GM04504 (cell line): ENCODE data around the gene CD40LG.
A peak's percentile ranks its signal among the peaks of the same experiment; 100 is the strongest.

Experiments
- DNase-seq: peaks from one replicate; pipeline ENCODE4 v3.0.0-alpha.2; 2012; ENCODE audit warnings: low read depth

Gene CD40LG

GRCh38 chrX:136647677-136648360 lies at the start of gene CD40LG:
TSS of gene CD40LG (plus strand) at chrX:136648158. CDS start at chrX:136648249, 91 bp downstream.
- DNase-seq = no peak

DNA sequence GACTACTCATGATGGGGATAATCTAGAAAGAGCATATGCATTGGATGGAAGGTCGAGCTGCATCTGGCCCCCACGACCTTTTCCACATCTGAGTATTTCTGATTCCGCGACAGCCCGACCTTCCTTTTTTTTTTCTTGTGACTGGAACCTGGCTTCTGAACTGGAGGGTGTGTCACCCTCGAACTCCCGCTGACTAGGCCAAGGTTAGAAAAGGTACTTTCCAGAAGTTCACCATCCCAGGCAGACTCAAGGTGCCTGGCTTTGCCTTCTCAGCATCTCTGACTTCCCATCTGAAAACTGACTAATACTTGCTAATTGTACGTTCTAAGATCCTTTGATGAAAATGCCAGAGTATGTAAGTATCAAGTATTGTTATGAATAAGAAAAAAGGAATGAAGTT lies 49.3 kb upstream of the CD40LG start:
- DNase-seq = no peak

GRCh38 chrX:136600059-136600458 lies 47.9 kb upstream of the CD40LG start:
- no peak for DNase-seq

- DNase-seq = no peak
Measured at GRCh38 chrX:136607236-136607635, 40.7 kb upstream of the CD40LG start.

- DNase-seq = no peak
Measured at GRCh38 chrX:136608295-136608933, 39.5 kb upstream of the CD40LG start.

GRCh38 chrX:136616987-136617685 lies 30.8 kb upstream of the CD40LG start:
- DNase-seq = no peak

- no peak for DNase-seq
Measured at GRCh38 chrX:136619899-136620505, 28.0 kb upstream of the CD40LG start.

DNA sequence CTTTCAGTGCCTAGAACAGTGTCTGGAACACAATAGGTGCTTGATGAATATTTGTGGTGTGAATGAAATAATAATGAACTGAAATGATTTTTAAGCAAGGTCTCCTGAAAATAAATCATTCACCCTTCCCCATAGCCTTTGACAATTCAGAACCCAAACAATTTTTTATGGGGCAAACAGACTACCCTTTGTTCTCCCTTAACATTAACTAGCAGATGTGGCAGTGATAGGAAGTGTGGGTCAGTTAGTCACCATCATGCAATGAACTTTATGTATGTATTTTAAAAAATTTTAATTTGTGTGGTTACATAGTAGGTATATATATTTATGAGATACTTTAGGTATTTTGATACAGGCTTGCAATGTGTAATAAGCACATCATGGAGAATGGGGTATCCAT lies 27.2 kb upstream of the CD40LG start:
- no peak for DNase-seq

DNA sequence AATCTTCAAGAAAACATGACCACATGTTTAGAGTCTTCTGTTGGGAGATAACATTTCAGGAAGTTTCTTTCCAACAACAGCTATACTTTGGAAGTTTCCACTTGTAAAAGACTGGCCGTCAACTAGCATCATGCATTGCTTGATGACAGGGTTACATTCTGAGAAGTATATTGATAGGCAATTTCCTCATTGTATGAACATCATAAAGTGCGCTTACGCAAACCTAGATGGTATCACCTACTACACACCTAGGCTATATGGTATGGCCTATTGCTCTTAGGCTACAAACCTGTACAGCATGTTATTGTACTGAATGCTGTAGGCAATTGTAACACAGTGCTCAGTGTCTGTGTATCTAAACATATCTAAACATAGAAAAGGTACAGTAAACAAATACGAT lies 25.4 kb upstream of the CD40LG start:
- DNase-seq = no peak

- no peak for DNase-seq
Measured at GRCh38 chrX:136623396-136623795, 24.6 kb upstream of the CD40LG start.

DNA sequence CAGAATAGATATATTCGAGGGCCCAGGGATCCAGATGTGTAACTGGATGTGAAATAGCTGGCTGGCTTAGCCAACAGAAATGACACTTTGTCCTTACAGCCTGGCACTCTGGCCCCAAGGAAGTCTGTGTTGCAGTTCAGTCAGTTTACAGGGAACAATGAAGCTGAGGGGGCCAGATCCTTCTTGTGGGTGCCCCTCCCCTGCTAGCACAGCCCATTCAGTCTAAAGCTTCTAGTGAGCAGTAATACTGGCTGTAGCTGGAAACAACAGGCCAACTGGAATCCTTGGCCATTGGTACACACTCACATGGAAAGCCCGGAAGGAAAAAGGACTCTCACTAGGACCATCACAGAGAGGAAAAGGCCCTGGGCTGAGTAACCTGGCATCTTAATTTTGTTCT lies 22.7 kb upstream of the CD40LG start:
- no peak for DNase-seq

DNA sequence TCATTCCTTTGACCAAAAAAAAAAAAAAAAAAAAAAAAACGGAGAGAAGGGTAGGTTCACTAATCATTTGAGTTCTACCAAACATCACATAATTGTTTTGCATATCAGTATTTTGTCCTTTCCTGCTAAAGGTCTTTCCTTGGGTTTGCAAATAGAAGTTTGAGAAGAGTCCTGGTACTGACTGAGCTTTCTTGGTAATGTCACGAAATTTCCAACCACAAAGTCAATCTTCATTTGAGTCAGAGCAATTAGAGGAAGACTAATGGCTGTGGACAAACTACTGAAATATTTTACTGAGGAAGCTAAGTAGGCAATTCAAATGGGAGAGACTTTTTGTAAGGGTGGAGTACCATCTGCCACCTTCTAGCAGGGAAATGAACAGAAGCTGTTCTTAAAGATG lies 21.7 kb upstream of the CD40LG start:
- DNase-seq = no peak

DNA sequence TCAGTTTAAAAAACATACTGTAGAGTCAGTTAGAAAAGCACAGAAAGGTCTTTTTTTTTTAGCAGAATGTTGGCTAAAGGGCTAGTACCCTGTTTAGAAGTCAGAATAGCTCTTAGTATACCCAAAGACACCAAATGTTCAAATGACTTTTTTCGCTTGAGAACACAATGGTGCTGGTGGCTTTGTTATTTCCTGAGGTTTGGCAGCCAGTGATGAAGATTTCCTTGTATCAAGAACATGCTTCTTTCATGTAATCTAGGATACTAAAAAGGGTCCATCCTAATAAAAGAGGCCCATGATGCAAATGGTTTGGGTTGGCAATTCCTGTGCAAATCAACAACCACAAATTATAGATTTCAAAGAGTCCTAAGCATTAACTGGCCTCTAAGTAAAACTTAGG lies 21.1 kb upstream of the CD40LG start:
- no peak for DNase-seq

DNA sequence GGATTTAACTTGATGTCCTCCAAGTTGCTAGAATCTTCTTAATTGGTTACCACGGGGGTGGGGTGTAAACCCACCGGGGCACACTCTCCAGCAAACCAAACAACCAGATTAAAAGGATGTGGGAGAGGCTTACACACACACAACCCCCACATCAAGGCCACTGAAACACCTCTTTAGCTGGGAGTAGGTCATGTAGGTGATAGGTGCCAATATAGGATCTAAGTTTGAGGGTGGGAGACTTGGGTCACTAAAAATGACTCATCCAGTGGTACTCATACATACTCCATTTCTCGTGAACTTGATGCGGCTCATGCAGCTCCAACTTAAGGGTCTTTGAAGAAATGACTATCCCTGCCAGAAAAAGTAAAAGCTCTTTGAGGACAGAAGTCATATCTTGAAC lies 20.5 kb upstream of the CD40LG start:
- no peak for DNase-seq

GRCh38 chrX:136629084-136629750 lies 18.7 kb upstream of the CD40LG start:
- DNase-seq = no peak

DNA sequence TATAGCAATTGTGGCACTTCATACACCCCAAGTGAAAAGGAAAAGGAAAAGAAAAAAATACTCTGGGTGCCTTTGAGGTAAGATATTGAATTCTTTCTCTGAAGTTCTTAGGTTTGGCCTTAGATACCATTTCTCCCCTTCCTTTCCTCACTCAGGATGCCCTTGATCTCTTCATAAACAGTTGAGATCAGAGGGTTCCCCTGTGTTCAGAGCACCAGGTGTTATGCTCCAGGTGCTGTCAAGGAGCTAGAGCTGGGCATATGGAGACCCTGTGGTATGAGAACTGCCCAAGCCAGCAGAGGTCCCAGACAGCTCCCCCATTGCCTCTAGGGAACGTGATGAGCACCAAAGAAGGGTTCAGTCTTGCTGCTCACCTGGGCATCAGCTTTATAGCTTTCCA lies 17.1 kb upstream of the CD40LG start:
- DNase-seq = no peak

- no peak for DNase-seq
Measured at GRCh38 chrX:136635235-136635634, 12.7 kb upstream of the CD40LG start.

GRCh38 chrX:136636121-136636520 lies 11.8 kb upstream of the CD40LG start:
- DNase-seq = no peak

DNA sequence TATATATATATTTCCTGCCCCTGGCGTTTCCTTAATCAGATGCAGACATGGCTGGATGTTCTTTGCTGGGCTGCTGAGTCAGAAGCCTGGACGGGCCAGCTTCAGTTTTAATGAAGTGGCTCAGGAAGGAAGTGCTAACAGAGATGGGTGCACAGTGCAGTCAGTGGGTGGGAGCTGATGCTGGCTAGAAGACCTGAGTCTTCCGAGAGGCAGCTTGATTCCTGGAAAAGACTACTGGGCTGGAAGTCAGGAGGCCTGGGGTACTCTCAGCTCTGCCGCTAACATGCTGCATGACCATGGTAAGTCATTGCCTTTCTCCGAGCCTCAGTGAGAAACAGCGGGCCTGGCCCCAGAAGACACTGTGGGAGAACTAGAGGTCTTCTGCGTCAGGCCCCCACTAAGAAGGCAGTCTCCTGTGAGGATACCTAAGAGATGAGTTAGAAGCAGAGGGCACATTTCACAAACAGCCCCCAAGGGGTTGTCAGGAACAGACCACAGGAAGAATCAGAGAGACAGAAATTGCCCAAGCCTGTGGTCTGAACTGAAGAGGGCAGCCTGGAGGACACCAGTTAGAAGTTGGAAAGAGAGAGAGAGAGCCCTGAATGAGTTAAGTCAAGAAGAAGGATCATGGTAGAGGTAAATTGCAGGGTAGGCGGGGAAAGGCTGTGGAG lies 8.3 kb upstream of the CD40LG start:
- peak; percentile 3 for DNase-seq

DNA sequence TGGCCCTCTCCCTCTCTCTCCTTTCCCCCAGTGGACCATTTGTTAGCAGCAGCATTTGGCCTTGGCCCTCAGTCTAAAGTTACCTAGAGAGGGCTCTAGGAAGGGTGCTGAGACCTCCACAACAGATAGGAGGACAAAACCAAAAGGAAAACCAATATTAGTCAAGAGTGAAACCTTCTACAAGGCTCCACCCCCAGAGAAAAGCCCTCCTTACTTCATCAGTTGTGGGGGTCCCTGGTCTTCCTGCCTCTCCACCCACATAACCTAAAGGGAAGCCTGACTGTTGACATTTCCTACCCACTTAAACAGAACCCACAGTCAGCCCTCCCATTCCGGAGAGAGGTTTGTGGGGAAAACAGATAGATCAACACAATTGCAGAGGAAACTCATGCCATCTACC lies 4.7 kb upstream of the CD40LG start:
- DNase-seq = no peak

DNA sequence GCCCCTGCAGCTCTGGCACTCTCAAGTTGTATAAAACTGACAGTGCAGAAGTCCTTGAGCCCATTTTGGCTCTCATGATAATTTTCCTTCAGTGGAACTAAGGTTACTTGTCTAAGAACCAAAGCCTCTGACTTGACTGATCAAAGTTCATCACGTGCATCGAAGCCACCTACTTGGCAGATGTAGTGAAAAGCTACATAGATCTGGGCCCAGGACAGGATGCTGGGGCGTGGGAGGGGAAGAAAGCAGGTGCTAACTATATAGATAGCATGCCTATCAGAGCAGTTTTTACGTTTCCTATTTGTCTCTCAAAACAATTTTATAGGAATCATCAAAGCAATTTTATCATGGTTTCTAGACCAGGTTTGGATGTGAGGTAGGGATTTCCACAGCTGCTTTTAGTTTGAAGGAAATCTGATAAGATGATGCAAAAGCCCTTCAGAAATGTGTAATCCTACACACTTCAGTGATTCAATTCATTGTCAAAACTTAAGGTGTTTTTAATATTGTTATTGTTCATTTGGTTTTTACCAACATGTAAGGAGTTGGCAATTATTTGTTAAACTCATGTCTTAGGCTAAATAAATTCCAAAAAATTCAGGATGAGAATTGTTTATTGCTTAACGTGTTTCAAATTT lies 1.2 kb upstream of the CD40LG start:
- DNase-seq = no peak
